Tibial nerve (tissue), 4 donors: ENCODE results near the gene SH2D5. TPM values are rescaled to one million over a fixed set of nuclear protein-coding genes. Genes with fewer than 3 reads are reported as not detected.
A peak's percentile ranks its signal among the peaks of the same experiment; 100 is the strongest.

Experiments
- DNase-seq, 2 donors: peaks; one replicate each; pipeline ENCODE4 v3.0.0-alpha.2; 2019; ENCODE audit warnings: low spot score in 2 of 2
- H3K27ac ChIP-seq, 4 donors: fragments of 200-600 bp; sonication (generic) in 3 of 4; one replicate each; pipeline ENCODE4 v1.5.1; 2017 to 2019; ENCODE audit warnings: mild to moderate bottlenecking in 1 of 4
- H3K27me3 ChIP-seq, 2 donors: fragments of 200-600 bp; sonication (generic) in 1 of 2; one replicate each; pipeline versions ENCODE4 v1.5.1 to v1.6.0; 2017 to 2019
- H3K36me3 ChIP-seq, 3 donors: fragments of 200-600 bp; sonication (generic); one replicate each; pipeline ENCODE4 v1.5.1; 2018 to 2019
- H3K4me1 ChIP-seq, 4 donors: fragments of 200-600 bp; sonication (generic) in 3 of 4; one replicate each; pipeline ENCODE4 v1.5.1; 2017 to 2019
- H3K4me3 ChIP-seq, 4 donors: fragments of 200-600 bp; sonication (generic) in 3 of 4; one replicate each; pipeline ENCODE4 v1.5.1; 2017 to 2019; ENCODE audit warnings: mild to moderate bottlenecking in 1 of 4, moderate library complexity in 1 of 4
- H3K9me3 ChIP-seq, 4 donors: fragments of 200-600 bp; sonication (generic) in 3 of 4; one replicate each; pipeline ENCODE4 v1.5.1; 2017 to 2019
- EP300 ChIP-seq, 2 donors: sonication (generic); formaldehyde crosslinking; IDR thresholded peaks; one replicate each; pipeline ENCODE4 v1.6.1; 2017; ENCODE audit warnings: antibody characterized with exemption in 2 of 2, mild to moderate bottlenecking in 1 of 2
- POLR2A ChIP-seq, 2 donors: fragments of 450-650 bp; IDR thresholded peaks; one replicate each; pipeline ENCODE4 v1.6.1; 2017; ENCODE audit warnings: antibody characterized with exemption in 2 of 2, mild to moderate bottlenecking in 2 of 2, moderate library complexity in 2 of 2
- WGBS, 2 donors: methylation state at CpG; one replicate each; pipeline ENCODE4 v1.1.5; 2018; 5-methylcytosine and 5-hydroxymethylcytosine counted together
- total RNA-seq, 4 donors: library from RNA; depleted of rRNA; stranded (reverse); fragments of >200 nt; gene quantifications; one replicate each; pipeline ENCODE4 v1.1.0, GENCODE V29; 2016
- TF ChIP-seq, protein P1 (sequence below), 5 experiments: fragments of 200-600 bp in 3 of 5; fragments of 450-650 bp in 2 of 5; sonication (generic) in 3 of 5; IDR thresholded peaks; one replicate each; pipeline ENCODE4 v1.5.1; 2016 to 2019; ENCODE audit warnings: antibody characterized with exemption in 5 of 5, mild to moderate bottlenecking in 3 of 5, moderate library complexity in 2 of 5

SH2D5 gene
- total RNA-seq, 4 donors from 2014 or later, result not detected

DNA sequence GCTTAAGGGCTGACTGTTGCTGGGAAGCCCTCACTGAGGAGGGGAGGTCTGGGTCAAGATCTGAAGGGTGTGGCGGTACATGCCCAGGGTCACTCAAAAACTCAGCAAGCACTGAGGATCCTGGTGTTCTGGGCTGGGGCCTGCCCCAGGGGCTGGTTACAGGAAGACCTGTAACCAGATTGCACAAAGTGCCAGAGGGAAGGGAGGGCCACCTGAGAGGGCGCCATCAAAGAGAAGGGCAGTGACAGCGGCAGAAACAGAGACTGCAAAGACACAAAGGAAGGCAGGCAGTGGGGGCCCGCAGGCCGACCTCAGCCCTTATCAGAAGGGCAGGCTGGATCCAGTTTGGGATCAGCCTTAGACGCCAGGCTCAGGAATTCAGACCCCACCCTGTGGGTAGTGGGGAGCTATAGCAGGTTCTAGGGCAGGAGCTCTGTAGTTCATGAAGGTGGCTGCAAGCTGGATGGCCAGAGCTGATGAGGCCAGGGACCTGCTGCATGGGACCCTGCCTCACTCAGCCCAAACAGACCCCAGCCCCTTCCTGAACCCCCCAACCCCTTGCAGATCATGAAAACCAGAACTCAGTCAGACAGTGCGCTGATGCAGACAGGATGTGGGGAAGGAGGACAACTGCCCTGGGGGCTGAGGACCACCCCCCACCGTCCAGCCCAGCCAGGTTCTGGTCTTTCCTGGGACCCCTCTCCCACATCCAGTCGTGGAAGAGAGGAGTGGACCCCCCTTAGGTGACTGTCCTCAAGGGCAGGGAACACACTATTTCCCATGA, 3.9 kb downstream of the SH2D5 start:
- TF ChIP-seq POLR2A (IDR thresholded peaks at IDR 0.05), result no peak
- TF ChIP-seq EP300 (IDR thresholded peaks at IDR 0.05), result no peak
- TF ChIP-seq, protein P1, sequence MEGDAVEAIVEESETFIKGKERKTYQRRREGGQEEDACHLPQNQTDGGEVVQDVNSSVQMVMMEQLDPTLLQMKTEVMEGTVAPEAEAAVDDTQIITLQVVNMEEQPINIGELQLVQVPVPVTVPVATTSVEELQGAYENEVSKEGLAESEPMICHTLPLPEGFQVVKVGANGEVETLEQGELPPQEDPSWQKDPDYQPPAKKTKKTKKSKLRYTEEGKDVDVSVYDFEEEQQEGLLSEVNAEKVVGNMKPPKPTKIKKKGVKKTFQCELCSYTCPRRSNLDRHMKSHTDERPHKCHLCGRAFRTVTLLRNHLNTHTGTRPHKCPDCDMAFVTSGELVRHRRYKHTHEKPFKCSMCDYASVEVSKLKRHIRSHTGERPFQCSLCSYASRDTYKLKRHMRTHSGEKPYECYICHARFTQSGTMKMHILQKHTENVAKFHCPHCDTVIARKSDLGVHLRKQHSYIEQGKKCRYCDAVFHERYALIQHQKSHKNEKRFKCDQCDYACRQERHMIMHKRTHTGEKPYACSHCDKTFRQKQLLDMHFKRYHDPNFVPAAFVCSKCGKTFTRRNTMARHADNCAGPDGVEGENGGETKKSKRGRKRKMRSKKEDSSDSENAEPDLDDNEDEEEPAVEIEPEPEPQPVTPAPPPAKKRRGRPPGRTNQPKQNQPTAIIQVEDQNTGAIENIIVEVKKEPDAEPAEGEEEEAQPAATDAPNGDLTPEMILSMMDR (IDR thresholded peaks at IDR 0.05), result no peak
- no peak overlapping the region for H3K4me3 ChIP-seq
- peaks cover 0 to 25% (median 18%) of the 10 kb centered on the region in 4 donors for H3K4me1 ChIP-seq
- WGBS, 2 donors, result 77 to 83% methylated on average over 8 to 9 of the region's 9 CpGs
- no peak for DNase-seq
- H3K9me3 ChIP-seq, result no peaks in the 10 kb centered on the region
- H3K27ac ChIP-seq, result no peak overlapping the region
- peaks cover 0 to 43% of the 10 kb centered on the region in 2 donors for H3K27me3 ChIP-seq
- H3K36me3 ChIP-seq, result no peaks in the 10 kb centered on the region

DNA sequence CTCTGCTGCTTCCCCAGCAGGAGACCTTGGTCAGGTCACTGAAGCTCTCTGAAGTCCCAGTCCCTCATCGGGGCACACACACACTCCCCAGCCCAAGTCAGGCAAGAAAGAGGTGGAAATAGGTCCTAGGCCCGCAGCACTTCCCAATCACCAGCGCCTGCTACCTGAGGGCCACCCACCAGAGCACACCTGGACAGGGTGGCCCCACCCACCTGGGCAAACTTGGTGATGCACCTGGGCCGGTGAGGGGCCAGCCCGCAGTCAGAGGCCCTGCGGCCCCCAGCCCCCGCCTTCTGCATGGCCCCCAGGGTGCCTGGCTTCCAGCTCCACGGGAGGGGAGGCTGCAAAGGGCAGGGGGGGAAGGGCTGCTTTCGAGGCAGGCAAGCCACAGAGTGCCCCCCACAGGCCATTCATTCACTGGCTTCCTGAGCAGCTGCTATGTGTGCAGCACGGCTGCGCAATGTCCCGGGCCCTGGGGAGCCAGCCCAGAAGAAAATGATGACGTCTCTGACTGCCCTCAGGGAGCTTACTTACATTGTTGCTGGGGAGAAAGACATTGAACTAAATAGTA, 4.7 kb downstream of the SH2D5 start:
- Histone ChIP-seq H3K27me3 (peaks cover 0 to 43% of the 10 kb centered on the region in 2 donors), H3K4me1 (peaks cover 0 to 18% (median 14%) of the 10 kb centered on the region in 4 donors), H3K36me3 (no peaks in the 10 kb centered on the region), H3K4me3 (no peak overlapping the region), H3K27ac (no peak overlapping the region), H3K9me3 (no peaks in the 10 kb centered on the region)
- DNase-seq, result peak in 1 of 2 donors; percentile 6
- TF ChIP-seq POLR2A (IDR thresholded peaks at IDR 0.05), result no peak
- TF ChIP-seq, protein P1 (IDR thresholded peaks at IDR 0.05), result no peak
- TF ChIP-seq EP300 (IDR thresholded peaks at IDR 0.05), result no peak
- 41 to 45% methylated on average over 5 to 13 of the region's 13 CpGs for WGBS, 2 donors

DNA sequence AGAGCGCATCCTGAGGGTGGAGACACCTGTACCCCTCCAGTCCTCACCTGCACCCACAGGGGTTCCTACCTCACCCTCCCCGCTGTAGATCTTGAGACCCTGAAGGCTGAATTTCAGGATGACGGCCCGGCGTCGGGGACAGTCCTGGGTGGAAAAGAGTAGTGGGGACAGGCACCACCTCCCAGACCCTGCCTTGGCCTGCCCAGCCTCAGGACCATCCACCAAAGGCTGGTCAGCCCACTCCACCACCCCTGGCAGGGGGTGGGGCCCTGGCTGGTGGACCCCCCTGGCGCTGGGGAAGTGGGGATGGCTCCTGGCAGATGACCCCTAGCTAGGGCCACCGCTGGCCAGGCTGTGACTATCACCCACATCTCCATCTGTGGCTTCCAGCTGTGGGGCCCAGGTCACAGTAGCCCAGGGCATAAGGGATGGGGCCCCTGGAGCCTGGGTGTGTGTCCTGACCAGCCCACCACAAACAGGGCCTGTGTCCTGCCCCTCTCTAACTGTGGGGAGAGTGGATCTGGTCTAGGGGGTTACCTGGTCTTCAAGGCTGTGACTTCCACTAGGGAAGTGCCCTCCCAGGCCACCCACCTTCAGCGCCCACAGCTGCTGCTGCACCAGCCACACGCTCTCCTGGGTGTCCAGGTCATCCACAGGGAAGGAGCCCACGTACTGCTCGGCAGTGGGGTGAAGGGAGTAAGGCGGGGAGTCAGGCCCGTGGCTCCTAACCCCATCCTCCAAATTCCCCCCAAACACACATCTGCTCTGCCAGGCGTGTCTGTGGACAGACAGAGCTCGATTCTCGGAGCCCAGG, 5.4 kb downstream of the SH2D5 start:
- H3K27ac ChIP-seq, result no peak overlapping the region
- H3K36me3 ChIP-seq, result no peaks in the 10 kb centered on the region
- H3K4me3 ChIP-seq, result no peak overlapping the region
- peak in 1 of 2 donors; percentile 9 for DNase-seq
- no peak for TF ChIP-seq EP300 (IDR thresholded peaks at IDR 0.05)
- TF ChIP-seq POLR2A (IDR thresholded peaks at IDR 0.05), result no peak
- TF ChIP-seq, protein P1 (IDR thresholded peaks at IDR 0.05), result no peak
- WGBS, 2 donors, result 91 to 94% methylated on average over 8 to 13 of the region's 17 CpGs
- peaks cover 0 to 11% (median 7%) of the 10 kb centered on the region in 4 donors for H3K4me1 ChIP-seq
- H3K27me3 ChIP-seq, result peaks cover 0 to 41% of the 10 kb centered on the region in 2 donors
- H3K9me3 ChIP-seq, result no peaks in the 10 kb centered on the region

DNA sequence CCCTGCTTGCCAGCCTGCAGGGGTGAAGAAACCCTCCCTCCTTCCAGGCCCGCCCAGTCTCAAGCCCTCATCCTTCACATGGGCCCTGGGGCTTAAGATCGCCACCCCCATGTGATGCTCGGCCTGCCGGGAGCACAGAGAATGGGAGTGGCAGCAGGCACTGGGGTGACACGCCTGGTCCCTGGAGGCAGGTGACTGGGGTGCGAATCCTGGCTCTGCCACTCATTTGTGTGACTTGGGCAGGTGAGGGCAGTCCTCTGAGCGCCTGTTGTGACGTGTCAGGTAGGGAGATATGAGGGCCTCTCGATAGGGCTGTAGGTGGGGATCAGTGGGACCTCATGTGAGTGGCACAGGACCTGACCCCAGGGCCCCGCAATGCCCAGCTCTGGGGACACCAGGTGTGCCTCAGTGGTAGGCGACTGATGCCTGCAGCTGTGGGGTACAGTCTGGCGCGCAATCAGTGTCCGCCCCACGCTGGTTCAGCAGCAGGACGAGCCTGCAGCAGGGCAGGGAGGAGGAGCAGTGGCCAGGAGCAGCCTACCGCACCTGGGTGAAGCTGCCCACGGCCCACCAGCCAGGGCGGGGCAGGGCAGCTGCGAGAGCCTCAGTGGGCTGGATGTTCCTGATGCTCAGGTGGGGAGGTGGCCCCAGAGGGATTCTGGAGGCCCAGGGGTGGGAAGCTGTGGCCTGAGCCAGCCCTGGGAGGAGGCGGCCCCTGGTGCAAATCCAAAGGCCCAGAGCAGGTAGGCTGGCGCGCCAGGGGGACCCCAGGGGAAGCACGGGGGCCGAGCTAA, 6.2 kb downstream of the SH2D5 start:
- TF ChIP-seq POLR2A (IDR thresholded peaks at IDR 0.05) (no peak), EP300 (IDR thresholded peaks at IDR 0.05) (no peak)
- TF ChIP-seq, protein P1 (IDR thresholded peaks at IDR 0.05), result no peak
- Histone ChIP-seq H3K36me3 (no peaks in the 10 kb centered on the region), H3K27ac (no peak overlapping the region), H3K9me3 (no peaks in the 10 kb centered on the region), H3K4me3 (no peak overlapping the region), H3K4me1 (peaks cover 0 to 4% (median 2%) of the 10 kb centered on the region in 4 donors), H3K27me3 (peaks cover 0 to 34% of the 10 kb centered on the region in 2 donors)
- 86 to 90% methylated on average over 17 to 22 of the region's 25 CpGs for WGBS, 2 donors
- DNase-seq, result peak in 1 of 2 donors; percentile 4
